HG03175 (cell line): ENCODE measurements around the gene GCM1.

Source experiments
- ATAC-seq: cut with Tn5 transposase; IDR thresholded peaks from one replicate; pipeline ENCODE4 v1.9.1; 2021; ENCODE audit warnings: mild to moderate bottlenecking, moderate library complexity; ENCODE audit not compliant: unreplicated experiment

The GCM1 gene

DNA sequence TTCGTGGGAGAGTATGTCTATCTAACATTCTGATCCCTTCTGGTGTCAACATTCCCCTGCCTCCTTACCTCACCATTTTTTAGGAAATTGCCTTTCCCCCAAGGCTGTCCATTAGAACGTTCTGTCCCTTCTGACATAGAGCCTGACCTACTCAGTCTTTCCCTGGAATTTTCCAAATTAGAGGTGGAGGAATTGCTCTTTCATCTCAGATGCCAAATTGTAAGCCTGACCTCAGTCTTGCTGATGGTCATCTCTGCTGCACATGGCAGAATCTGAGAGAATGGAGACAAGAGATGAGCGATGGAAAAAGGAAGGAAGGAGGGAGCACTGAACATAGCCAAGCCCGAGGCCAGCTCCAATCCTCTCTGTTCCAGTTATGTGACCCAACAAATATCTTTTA, 5.4 kb upstream of the GCM1 start:
- ATAC-seq: no peak

- no peak for ATAC-seq
Measured at GRCh38 chr6:53152576-53152975, 3.9 kb upstream of the GCM1 start.

- ATAC-seq: no peak
Measured at GRCh38 chr6:53151676-53152075, 3.0 kb upstream of the GCM1 start.

DNA sequence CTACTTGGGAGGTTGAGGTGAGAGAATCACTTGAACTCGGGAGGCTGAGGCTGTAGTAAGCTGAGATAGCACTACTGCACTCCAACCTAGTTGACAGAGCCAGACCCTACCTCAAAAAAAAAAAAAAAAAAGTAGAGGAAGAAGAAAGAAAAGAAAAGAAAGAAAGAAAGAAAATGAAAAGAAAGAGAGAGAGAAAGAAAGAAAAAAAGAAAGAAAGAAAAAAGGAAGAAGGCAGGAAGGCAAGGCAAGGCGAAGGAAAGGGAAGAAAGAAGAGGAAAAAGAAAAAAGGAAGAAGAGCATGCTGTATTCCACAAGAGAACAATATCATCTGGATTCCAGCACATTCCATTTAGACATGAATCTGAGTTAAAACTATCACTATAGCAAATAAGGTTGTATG, 3.8 kb downstream of the GCM1 start:
- ATAC-seq: no peak

DNA sequence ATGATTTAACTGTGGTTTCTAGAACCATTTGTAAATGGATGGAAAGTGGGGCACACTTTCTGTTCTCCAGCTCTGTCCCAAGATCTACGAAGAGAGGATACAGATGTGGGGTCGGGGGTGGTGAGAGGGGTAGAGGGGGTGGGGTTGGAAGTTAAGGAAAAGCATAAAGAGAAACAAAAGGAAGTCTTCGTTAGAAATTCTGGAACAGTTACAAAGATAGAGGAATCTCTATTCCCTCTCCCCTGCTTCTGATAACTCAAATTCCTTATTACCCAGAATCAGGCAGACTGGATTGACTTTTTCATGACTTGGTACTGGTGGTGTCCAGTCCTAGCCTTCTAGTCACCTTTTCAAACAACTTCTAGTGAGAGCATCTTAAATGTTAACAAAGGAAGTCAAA, 4.9 kb downstream of the GCM1 start:
- no peak for ATAC-seq

DNA sequence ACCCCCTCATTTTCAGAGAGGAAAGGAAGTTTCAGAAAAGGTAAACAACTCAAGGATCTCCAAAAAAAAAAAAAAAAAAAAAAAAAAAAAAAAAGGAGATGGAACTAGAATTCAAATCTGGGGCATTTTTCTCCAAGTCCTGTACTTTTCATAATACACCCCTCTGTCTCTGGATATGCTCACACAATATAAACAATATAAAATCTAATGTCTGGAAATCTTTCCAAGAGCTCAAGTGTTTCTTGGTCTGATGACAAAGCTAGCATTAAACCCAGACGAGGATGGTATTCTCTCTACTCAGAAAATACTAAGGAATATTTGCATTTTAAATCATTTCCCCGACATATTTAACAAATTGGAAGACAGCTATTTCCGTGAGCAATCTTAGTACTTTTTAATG, 5.8 kb downstream of the GCM1 start:
- ATAC-seq: no peak

DNA sequence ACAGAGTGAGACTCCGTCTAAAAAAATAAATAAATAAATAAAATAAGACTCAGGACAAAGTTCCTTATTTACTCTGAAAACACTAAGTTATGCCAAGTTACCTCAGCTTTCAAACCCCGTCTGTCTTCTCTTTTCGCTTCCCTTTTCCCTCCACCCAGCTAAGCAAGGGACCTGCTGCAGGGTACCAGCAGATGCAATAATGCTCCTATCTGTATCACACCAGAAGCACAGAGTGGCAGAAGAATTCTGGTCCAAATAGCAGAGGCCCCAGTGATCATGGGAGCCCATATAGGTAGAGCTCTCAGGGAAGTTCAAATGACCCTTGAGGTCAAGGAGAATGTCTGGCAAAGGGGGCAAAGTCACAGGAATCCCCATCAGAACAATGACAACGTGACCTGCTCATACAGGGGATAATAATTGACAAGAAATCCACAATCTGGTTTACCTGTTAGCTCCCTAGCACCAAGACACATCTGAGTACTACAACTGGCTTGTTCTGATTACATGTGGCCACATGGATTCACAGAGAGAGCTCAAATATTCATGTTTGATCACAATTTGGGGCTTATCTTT, 8.7 kb downstream of the GCM1 start:
- ATAC-seq: no peak

- no peak for ATAC-seq
Measured at GRCh38 chr6:53136000-53136609, 12.5 kb downstream of the GCM1 start.

- ATAC-seq: no peak
Measured at GRCh38 chr6:53134601-53135235, 13.9 kb downstream of the GCM1 start.

DNA sequence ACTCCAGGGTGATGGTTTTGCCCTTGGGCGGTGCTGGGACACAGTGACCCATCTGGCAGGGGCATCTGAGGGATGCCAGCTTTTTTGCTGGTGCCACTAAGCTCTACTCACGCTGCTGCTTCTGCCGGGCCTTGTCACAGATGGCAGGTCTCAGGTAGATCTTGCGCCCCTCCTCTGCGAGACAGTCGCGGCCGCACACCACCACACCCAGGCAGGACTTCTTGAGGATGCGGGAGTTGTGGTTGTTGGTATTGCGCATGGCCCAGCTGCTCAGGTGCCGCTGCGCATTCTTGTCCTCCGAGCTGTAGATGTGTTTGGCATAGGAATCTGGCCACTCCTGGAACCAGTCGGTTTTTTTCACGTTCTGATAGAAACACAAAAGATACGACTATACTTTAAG, 14.7 kb downstream of the GCM1 start:
- no peak for ATAC-seq

DNA sequence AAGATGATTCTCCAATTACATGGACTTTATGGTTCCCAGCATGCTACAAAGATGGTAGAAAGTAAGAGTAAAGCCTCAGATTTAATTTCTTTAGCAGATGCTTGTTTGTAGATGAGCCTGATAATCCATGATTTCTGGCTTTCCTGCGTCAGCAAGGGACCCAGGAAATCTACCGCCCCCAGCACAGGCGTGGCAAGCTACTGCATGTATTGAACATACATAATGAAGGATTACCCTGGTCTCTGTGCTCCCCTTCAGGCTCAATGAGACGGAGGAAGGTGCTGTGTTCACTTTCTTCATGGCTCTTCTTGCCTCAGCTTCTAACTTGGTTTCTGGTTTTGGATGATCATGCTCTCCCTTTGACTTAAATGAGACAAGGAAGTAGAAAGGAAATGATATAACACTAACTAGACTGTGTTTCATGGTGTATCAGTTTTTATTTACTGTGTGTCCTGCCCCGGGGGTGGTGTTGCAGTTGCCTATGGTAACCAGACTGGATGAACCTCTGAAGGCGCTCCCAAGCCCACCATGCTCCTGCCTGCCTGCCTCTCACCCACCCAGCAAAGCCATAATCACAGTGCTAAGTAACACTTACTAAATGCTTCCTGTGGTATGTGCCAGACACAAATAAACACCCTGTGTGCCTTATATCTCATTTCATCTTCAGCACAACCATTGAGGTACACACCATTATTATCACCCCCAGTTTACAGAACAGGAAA, 17.9 kb downstream of the GCM1 start:
- no peak for ATAC-seq

DNA sequence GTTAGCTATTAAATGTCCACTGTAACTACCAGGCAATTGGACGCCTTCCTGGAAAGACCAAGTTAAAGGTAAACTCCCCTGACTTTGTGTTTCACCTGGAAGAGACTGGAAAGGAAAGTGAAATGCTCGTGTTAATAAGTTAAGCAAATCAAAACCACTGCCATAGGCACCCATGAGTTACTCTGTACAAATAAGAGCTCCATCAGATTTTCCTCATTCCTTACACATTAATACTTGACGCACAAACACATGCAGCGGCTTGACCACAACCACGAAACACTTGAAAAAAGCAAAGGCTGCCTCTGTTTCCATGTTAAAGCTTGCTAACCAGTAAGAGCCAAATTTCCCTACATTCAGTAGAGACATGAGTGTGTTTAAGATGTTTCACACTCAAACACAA, 19.8 kb downstream of the GCM1 start:
- ATAC-seq: no peak

DNA sequence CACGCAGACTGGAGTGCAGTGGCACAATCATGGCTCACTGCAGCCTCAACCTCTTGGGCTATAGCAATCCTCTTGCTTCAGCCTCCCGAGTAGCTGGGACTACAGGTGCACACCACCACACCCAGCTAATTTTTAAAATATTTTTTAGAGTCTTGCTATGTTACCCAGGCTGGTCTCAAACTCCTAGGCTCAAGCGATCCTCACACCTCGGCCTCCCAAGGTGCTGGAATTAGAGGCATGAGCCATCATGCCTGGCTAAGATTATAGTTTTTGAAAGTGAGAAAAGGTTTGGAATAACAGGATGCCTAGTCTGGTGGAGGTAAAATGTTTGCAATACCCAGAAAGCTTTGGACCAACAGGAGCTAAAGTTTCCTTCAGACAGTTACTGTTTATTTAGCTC, 23.4 kb downstream of the GCM1 start:
- no peak for ATAC-seq

- no peak for ATAC-seq
Measured at GRCh38 chr6:53124131-53124800, 24.4 kb downstream of the GCM1 start.

- ATAC-seq: no peak
Measured at GRCh38 chr6:53119772-53120409, 28.8 kb downstream of the GCM1 start.

GRCh38 chr6:53119349-53119748, 29.3 kb downstream of the GCM1 start:
- ATAC-seq: no peak

- ATAC-seq: no peak
Measured at GRCh38 chr6:53115741-53116140, 32.9 kb downstream of the GCM1 start.

GRCh38 chr6:53115113-53115512, 33.5 kb downstream of the GCM1 start:
- no peak for ATAC-seq

- ATAC-seq: no peak
Measured at GRCh38 chr6:53113742-53114141, 34.9 kb downstream of the GCM1 start.

DNA sequence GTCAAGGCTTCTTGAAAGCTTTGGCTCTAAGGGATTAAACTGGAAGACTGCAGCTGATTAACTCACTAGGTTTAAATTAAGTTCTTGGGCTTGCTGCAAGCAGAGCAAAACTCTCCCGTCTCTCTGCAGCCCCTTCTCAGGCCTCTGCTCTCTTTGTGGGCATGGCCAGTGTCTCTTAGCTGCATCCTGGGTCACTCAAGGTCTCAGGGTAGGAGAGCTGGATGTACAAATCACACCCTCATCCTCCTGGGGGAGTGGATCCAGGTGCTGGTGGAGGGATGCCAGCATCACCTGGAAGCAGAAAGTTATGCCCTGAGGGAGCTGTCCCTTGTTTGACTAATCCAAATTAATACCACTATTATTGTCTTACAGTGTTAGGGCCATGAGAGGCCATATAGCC, 35.8 kb downstream of the GCM1 start:
- ATAC-seq: no peak

GRCh38 chr6:53112404-53112803, 36.2 kb downstream of the GCM1 start:
- no peak for ATAC-seq
